ENCODE data around the gene FUOM. TPM values are rescaled to one million over a fixed set of nuclear protein-coding genes. Genes with fewer than 3 reads are reported as not detected.

FUOM gene
- total and polyA plus RNA-seq, 12 donors, result 4.8 to 47.9 (median 15.8) TPM

GRCh38 chr10:133310399-133310755 lies 47.4 kb downstream of the FUOM start:
- H3K27ac ChIP-seq, result no peak overlapping the region
- DNase-seq, result peak in 1 of 7 donors; percentile 23
- TF ChIP-seq CTCF (IDR thresholded peaks at IDR 0.05) (no peak), POLR2A (IDR thresholded peaks at IDR 0.05) (no peak)
- 95 to 98% (median 97%) methylated on average over 6 to 16 of the region's 16 CpGs for WGBS, 4 donors
- peaks cover 0 to 30% of the 10 kb centered on the region in 2 donors for H3K36me3 ChIP-seq (replicated peaks in 1 of 2)
- intact Hi-C loops (cut with DNase I), result loop anchor here in 1 of 2 donors (10.0 kb wide), 1 partner anchor 166 kb away; no protein-coding TSS in a partner anchor
- peaks cover 12 to 27% of the 10 kb centered on the region in 2 donors for H3K4me1 ChIP-seq (replicated peaks in 1 of 2)
- no peak overlapping the region for H3K4me3 ChIP-seq
- no peaks in the 10 kb centered on the region for H3K9me3 ChIP-seq (replicated peaks in 1 of 3)
- H3K27me3 ChIP-seq, result no peaks in the 10 kb centered on the region

GRCh38 chr10:133309720-133310398 lies 48.0 kb downstream of the FUOM start:
- DNase-seq, result peak in 3 of 7 donors; percentile 43 to 67 (median 65)
- Histone ChIP-seq H3K36me3 (replicated peaks in 1 of 2) (peaks cover 0 to 30% of the 10 kb centered on the region in 2 donors), H3K9me3 (replicated peaks in 1 of 3) (no peaks in the 10 kb centered on the region), H3K4me1 (replicated peaks in 1 of 2) (peaks cover 12 to 29% of the 10 kb centered on the region in 2 donors), H3K27ac (peak overlapping the region in 1 of 5 donors; percentile 98), H3K27me3 (no peaks in the 10 kb centered on the region), H3K4me3 (no peak overlapping the region)
- WGBS, 4 donors, result 87 to 91% (median 90%) methylated on average over 32 to 33 of the region's 33 CpGs
- intact Hi-C loops (cut with DNase I), result loop anchor here in 1 of 2 donors (10.0 kb wide), 1 partner anchor 165 kb away; no protein-coding TSS in a partner anchor
- TF ChIP-seq CTCF (IDR thresholded peaks at IDR 0.05) (no peak), POLR2A (IDR thresholded peaks at IDR 0.05) (no peak)

- peak overlapping the region; percentile 51 to 99 (median 88) for H3K4me3 ChIP-seq
- 24 to 74% (median 30%) methylated on average over 11 to 46 of the region's 46 CpGs for WGBS, 4 donors
- peaks cover 0 to 30% of the 10 kb centered on the region in 2 donors for H3K36me3 ChIP-seq (replicated peaks in 1 of 2)
- TF ChIP-seq POLR2A (IDR thresholded peaks at IDR 0.05) (no peak), CTCF (IDR thresholded peaks at IDR 0.05) (no peak)
- H3K4me1 ChIP-seq (replicated peaks in 1 of 2), result peaks cover 12 to 36% of the 10 kb centered on the region in 2 donors
- intact Hi-C loops (cut with DNase I), result no loop called here
- peak; percentile 93 to 97 (median 96) for DNase-seq
- H3K27me3 ChIP-seq, result no peaks in the 10 kb centered on the region
- H3K9me3 ChIP-seq (replicated peaks in 1 of 3), result no peaks in the 10 kb centered on the region
- peak overlapping the region; percentile 64 to 99 (median 98) for H3K27ac ChIP-seq
These were observed 48.6 kb downstream of the FUOM start for GRCh38 chr10:133309100-133309719.

- TF ChIP-seq POLR2A (IDR thresholded peaks at IDR 0.05) (peak; percentile 79 to 80), CTCF (IDR thresholded peaks at IDR 0.05) (peak in 2 of 6 experiments; percentile 1)
- H3K4me3 ChIP-seq, result peak within 1 kb of the TSS; percentile 51 to 99 (median 88)
- intact Hi-C loops (cut with DNase I), result no loop called here
- peaks cover 17 to 42% of the 10 kb centered on the region in 2 donors for H3K4me1 ChIP-seq (replicated peaks in 1 of 2)
- H3K9me3 ChIP-seq (replicated peaks in 1 of 3), result no peaks in the 10 kb centered on the region
- DNase-seq, result peak; percentile 85 to 93 (median 89)
- H3K27ac ChIP-seq, result peak within 1 kb of the TSS; percentile 64 to 99 (median 98)
- WGBS, 4 donors, result 0 to 1% (median 0%) methylated on average over 26 to 89 of the region's 89 CpGs
- no peaks in the 10 kb centered on the region for H3K27me3 ChIP-seq
- peaks cover 0 to 30% of the 10 kb centered on the region in 2 donors for H3K36me3 ChIP-seq (replicated peaks in 1 of 2)
These were observed 49.3 kb downstream of the FUOM start, which contains the start of the genes TUBGCP2 and ZNF511 for GRCh38 chr10:133308421-133309099. Gene TUBGCP2, minus strand, starts transcription at chr10:133308872. Its CDS starts 5,931 bp downstream, at chr10:133302941. Gene ZNF511, plus strand, starts transcription at chr10:133308914. Its CDS starts 30 bp downstream, at chr10:133308944.
